GM20000 (cell line): ENCODE results near the gene FAM200B.

ENCODE experiments used
- DNase-seq: peaks from one replicate; pipeline ENCODE4 v3.0.0; 2012; ENCODE audit warnings: low spot score
- CTCF ChIP-seq: IDR thresholded peaks from 2 replicates; pipeline ENCODE4 v1.5.1; 2012; ENCODE audit warnings: mild to moderate bottlenecking, control low read depth; ENCODE audit errors: extremely low read depth, missing control alignments

The FAM200B gene

GRCh38 chr4:15690020-15690809 is 8.6 kb downstream of the FAM200B start:
- no peak for DNase-seq
- no peak for TF ChIP-seq CTCF

DNA sequence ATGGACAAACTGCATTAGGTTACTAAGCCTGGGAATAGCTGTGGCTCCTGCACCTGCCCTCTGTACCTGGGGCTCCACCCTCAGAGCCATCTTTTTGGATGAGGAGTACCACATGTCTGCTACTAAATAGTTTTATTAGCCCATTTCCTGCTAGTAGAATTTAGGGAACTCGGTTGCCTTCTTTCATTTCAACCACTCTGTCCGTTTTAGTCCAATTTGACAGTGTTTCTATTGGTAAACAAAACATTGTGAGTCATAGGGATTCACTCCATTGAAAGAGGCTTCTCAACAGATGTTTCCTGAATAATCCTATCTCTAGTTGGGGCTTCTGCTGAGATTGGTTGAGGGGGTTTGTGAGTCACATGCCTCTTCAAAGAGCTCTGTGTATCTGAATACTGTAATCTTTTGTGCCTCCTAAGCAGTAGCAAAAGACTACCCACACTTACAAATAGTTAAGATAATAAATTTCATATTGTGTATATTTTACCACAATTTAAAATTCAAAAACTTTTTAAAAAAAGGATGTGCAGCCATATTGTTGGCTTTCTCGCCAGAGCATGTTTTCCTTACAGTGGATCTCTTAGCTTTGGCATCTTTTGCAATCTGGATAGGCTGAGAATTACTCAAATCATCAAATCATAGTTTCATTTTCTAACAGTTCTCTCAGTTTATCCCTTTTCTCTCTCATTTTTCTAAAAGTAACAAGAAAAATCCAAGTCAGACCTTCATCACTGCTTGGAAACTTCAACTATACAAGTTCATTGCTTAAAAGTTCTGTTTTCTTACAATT is 9.9 kb downstream of the FAM200B start:
- TF ChIP-seq CTCF = no peak
- no peak for DNase-seq

DNA sequence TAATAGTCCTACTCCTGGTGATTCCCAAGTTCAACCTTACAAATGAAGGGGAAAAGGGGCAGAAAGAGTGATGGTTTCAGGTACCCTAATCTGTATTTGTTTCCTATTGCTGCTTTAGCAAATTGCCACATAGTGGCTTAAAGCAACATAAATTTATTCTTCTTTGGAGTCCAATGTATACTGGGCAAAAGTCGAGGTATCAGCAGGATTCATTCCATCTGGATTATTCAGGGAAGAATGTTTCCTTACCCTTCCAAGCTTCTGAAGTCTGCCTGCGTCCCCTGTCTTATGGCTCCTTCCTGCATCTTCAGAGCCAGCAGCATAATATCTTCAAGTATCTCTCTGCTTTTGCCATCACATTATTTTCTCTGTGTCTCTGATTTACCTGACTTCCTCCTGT is 11.0 kb downstream of the FAM200B start:
- no peak for TF ChIP-seq CTCF
- DNase-seq = no peak

- DNase-seq = no peak
- no peak for TF ChIP-seq CTCF
Observed at GRCh38 chr4:15694431-15694830, 12.8 kb downstream of the FAM200B start.

DNA sequence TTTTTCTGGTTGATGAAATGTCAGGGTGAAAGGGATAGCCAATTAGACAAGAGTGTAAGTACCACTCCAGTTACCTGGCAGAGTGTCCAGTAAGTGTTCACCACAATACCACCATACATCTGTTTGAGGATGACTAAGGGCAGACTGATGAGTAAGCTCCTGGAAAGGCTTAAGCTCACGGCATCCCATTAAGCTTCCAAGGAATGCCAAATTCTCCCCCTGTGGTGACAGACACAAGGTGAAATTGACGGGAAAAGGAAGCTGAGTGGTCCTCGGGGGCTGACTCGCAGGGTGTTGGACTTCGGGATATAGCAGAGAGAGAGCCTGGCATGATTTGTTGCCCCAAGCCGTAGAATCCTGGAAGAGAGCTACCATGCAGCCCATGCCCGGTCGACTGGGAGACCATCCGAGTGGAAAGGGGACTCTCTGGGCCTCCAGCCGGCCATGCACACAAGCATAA is 13.6 kb downstream of the FAM200B start:
- no peak for TF ChIP-seq CTCF
- no peak for DNase-seq

GRCh38 chr4:15695729-15696128 is 14.1 kb downstream of the FAM200B start:
- no peak for DNase-seq

More at GRCh38 chr4:15695729-15696128, 14.1 kb downstream of the FAM200B start:
- TF ChIP-seq CTCF = no peak
